ENCODE results near the gene STARD3NL.
"Not testable (repeated sequence)": the region's sequence is repeated elsewhere in the genome, so short reads cannot be mapped to it uniquely, and the experiment has no call there.

STARD3NL gene

DNA sequence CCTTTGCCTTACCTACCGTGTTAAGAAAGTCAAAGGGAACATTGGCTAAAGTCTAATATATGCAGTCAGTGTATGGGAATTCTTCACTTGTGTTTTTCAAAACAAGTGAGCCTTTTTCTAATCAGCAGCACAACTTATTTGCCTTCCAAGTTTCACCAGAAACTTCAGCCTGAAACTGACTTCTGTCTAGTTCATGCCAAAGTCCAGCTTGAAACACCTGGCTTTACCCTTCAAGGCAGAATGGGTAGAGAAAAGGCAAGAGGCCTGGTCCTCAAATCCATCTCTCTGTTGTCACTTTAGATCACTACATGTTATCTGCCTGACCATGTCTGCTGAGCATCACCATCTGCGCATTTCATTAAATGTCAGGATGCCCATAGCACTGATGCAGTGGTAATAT, 92.4 kb downstream of the STARD3NL start:
- DNase-seq = not testable (repeated sequence)

GRCh38 chr7:38273286-38273995, 95.4 kb downstream of the STARD3NL start, which contains the start of gene TARP:
Gene TARP, minus strand, starts transcription at chr7:38273636.
- no peak for DNase-seq

DNA sequence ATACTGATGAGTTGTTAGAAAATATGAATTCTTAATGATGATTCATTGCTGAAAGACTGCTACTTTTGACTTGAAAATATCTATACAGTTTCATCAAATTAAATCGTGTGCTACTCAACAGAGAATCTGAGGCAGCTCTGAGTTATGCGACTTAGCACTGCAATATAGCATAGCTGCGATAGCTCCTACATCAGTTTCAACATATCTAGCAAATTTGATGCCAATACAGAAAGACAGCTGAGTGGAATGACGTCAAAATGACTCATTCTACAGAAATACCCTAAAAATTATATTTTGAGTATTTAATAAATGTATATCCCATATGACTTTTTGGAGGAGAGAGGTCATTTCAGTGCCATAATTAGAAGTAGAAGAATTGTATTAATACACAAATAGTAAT, 96.4 kb downstream of the STARD3NL start:
- DNase-seq = no peak

DNA sequence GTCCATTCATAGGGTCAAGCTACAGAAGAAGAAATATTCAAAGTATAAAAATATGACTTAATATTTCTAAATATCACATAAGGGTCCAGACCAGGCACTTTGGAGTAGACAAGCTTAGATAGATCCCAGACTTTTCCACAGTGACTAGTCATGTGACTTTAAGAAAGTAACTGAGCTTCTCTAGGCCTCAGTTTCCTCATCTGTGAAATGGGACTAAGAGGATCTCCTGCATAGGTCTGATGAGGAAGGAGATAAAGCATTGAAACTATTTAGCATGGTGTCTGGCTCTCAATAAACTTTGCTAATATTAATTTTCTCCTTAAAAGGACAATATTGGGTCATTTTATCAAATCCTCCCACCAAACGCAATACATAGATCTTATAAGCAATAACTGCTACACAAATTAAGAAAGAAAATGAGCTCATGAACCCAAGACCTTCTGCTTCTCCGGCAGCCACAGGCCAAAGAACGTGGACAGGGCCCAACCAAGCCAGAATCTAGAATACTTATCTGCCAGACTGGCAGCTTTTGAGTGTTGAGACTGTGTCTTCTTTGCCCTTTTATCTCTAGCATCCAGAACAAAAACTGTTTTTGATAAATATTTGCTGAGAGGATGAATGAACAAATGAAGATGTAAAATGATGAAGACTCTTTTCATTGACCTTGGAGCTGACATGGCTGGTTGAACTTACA, 97.0 kb downstream of the STARD3NL start:
- no peak for DNase-seq

DNA sequence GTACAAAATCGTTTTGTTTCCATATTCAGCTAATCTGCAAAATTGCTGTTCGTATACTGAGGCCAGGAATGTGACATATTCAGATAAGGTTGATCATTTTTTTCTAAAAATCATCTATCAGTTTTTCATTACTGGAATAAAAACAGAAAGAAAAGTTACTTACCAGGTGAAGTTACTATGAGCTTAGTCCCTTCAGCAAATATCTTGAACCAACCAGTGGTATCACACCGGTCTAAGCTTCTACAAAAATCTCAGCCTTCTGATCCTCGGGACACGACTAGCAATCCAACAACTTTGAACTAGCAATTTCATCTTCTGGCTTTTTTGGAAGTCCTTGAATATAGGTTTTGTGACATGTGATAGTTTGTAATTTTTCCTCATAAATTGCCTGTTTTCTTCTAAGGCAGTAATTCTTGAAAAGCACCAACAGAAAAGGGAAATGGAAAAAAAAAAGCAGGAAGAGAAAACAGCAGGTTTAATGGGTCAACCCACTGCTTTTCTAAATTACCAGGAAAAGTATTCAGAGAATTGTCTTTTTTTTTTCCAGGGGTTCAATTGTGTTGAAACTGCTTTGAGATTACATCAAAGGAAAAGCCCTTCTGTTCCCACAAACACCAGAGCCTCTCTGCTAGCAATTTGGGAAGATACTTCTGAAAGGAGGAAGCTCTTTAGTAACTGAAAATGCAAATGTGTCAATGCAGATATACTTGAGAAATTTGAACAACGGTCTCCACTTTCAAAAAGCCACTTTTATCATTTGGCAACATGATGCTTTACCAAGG, 98.2 kb downstream of the STARD3NL start:
- DNase-seq = no peak

DNA sequence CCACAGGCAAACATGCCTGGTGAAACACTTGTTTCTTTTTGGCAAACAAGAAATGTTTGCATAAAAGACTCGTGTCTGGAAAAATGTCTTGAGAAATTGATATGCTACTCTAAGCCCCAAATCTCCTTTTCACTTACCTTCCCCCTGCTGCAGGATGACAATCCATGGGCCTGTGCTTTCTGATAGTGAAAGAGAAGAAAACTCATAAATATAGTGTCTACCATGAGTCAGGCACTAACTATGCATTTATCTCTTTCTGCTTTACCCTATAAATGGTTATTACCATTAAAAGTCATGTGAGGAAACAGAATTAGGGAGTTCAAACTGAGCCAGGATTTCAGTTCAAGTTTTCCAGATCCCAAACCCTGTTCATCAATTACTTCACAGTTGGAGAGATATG, 102.0 kb downstream of the STARD3NL start:
- no peak for DNase-seq
